Testis (tissue), 2 donors: Measurements from ENCODE around the gene USP1.

Source experiments
- CTCF ChIP-seq, 3 experiments: fragments of 450-650 bp in 2 of 3; fragments of 200-600 bp in 1 of 3; sonication (generic) in 1 of 3; IDR thresholded peaks; one replicate each; pipeline ENCODE4 v1.5.1; 2016 to 2019; ENCODE audit warnings: antibody characterized with exemption in 3 of 3, mild to moderate bottlenecking in 2 of 3, moderate library complexity in 1 of 3
- POLR2A ChIP-seq: fragments of 450-650 bp; IDR thresholded peaks from one replicate; pipeline ENCODE4 v1.6.1; 2017; ENCODE audit warnings: antibody characterized with exemption, mild to moderate bottlenecking, moderate library complexity

- TF ChIP-seq CTCF (IDR thresholded peaks at IDR 0.05) (no peak), POLR2A (no peak)
Observed at GRCh38 chr1:62425041-62425440, 11.8 kb upstream of the USP1 start.
